GM18868 (cell line): ENCODE data around the gene PCDHB9.
"Not testable (repeated sequence)": the region's sequence is repeated elsewhere in the genome, so short reads cannot be mapped to it uniquely, and the experiment has no call there.

ENCODE experiments used
- ATAC-seq: cut with Tn5 transposase; IDR thresholded peaks from one replicate; pipeline ENCODE4 v1.9.1; 2021; ENCODE audit warnings: mild to moderate bottlenecking, moderate library complexity; ENCODE audit not compliant: unreplicated experiment

PCDHB9 gene

GRCh38 chr5:141234109-141234667, 47.2 kb downstream of the PCDHB9 start:
- ATAC-seq = no peak

GRCh38 chr5:141235922-141236321, 49.0 kb downstream of the PCDHB9 start:
- ATAC-seq = not testable (repeated sequence)

- no peak for ATAC-seq
Observed at GRCh38 chr5:141236516-141237313, 49.8 kb downstream of the PCDHB9 start.
